Cardiac muscle cell (in vitro differentiated cells and primary cell): ENCODE measurements around the gene CYSRT1. TPM values are rescaled to one million over a fixed set of nuclear protein-coding genes. Genes with fewer than 3 reads are reported as not detected.

Source experiments
- DNase-seq, 2 donors: peaks; one replicate each; pipeline versions ENCODE4 v3.0.0 to v3.0.0-alpha.2; 2010 to 2017; ENCODE audit warnings: low read depth in 1 of 2, low spot score in 1 of 2
- H3K27ac ChIP-seq: fragments of 200-600 bp; sonication (generic); 2 replicates; pipeline ENCODE4 v1.5.1; 2016
- H3K27me3 ChIP-seq: fragments of 200-600 bp; sonication (generic); 2 replicates; pipeline ENCODE4 v1.6.0; 2016; ENCODE audit warnings: control low read depth
- H3K36me3 ChIP-seq: fragments of 200-600 bp; sonication (generic); 2 replicates; pipeline ENCODE4 v1.5.1; 2016; ENCODE audit warnings: control low read depth
- H3K4me1 ChIP-seq: fragments of 200-600 bp; sonication (generic); 2 replicates; pipeline ENCODE4 v1.8.1; 2017; ENCODE audit warnings: low read depth, mild to moderate bottlenecking, mixed run types
- H3K4me3 ChIP-seq: fragments of 200-600 bp; sonication (generic); 2 replicates; pipeline ENCODE4 v1.5.1; 2016; ENCODE audit warnings: mild to moderate bottlenecking
- H3K9me3 ChIP-seq: fragments of 200-600 bp; sonication (generic); 2 replicates; pipeline ENCODE4 v1.5.1; 2017; ENCODE audit warnings: low read depth, mild to moderate bottlenecking, control low read depth
- polyA plus RNA-seq: library from polyadenylated mRNA; unstranded; fragments of >200 nt; fragmentation: Nextera tagmentation; extraction: Ambion mirVana; gene quantifications from 2 replicates; pipeline ENCODE4 v1.2.1, GENCODE V29; 2016
- total RNA-seq: library from RNA; depleted of rRNA; stranded (reverse); fragments of >200 nt; gene quantifications from 2 replicates; pipeline ENCODE4 v1.2.3, GENCODE V29; 2016
- TF ChIP-seq, protein P1 (sequence below): IDR thresholded peaks from 2 replicates; pipeline ENCODE4 v1.5.1; 2012; ENCODE audit warnings: low read depth, mild to moderate bottlenecking, low read length

The CYSRT1 gene
- total and polyA plus RNA-seq, 2 experiments from 2014 or later, result 6.6 to 7.0 TPM

DNA sequence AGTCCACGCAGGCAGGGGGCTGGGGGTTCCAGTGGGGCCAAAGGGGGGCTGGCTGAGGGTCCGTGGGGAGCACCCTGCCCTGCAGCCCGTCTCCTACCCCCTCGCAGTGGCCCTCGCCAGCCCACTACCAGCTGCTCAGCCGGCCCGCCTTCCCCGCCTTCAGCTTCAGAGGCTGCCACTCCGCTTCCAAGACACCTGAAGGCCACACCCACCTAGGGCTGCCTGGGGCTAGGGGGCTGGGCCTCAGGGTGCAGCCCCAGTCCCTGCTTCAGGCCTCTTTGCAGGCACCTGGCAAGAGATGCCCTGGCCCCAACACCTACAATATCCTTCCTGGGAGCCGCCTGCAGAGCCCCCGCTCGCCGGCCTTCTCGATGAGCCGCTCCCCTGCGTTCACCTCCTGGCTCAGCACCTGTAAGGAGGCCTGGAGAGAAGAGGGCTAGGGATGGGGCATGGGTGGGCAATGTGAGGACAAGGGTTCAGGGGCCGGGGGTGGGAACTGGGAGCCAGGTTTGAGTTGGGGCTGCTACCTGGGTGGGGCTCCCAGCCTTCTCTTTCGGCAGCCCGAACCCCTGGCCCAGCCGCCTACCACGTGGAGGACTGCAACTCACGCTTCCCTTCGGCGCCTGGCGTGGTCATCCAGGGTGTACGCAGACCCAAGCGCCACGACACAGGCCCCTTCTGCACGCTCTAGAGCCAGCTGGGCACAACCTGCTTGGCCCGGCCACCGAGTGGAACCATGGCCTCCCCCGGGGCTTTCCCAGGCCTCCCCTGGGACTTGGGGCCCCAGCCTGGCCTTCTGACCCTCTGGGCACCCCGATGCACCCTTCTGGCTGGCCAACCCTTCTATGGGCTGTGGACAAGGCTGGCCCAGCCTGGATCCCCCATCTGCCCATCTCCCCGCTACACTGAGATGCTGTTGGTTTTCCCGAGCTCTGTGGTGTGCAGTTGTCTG, 27.9 kb downstream of the CYSRT1 start:
- Histone ChIP-seq H3K4me1 (peaks cover 19% of the 10 kb centered on the region), H3K9me3 (no peaks in the 10 kb centered on the region), H3K27ac (no peak overlapping the region), H3K4me3 (no peak overlapping the region), H3K36me3 (no peaks in the 10 kb centered on the region), H3K27me3 (no peaks in the 10 kb centered on the region)
- TF ChIP-seq, protein P1, sequence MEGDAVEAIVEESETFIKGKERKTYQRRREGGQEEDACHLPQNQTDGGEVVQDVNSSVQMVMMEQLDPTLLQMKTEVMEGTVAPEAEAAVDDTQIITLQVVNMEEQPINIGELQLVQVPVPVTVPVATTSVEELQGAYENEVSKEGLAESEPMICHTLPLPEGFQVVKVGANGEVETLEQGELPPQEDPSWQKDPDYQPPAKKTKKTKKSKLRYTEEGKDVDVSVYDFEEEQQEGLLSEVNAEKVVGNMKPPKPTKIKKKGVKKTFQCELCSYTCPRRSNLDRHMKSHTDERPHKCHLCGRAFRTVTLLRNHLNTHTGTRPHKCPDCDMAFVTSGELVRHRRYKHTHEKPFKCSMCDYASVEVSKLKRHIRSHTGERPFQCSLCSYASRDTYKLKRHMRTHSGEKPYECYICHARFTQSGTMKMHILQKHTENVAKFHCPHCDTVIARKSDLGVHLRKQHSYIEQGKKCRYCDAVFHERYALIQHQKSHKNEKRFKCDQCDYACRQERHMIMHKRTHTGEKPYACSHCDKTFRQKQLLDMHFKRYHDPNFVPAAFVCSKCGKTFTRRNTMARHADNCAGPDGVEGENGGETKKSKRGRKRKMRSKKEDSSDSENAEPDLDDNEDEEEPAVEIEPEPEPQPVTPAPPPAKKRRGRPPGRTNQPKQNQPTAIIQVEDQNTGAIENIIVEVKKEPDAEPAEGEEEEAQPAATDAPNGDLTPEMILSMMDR, result no peak
- DNase-seq, result peak in 1 of 2 donors; percentile 52

DNA sequence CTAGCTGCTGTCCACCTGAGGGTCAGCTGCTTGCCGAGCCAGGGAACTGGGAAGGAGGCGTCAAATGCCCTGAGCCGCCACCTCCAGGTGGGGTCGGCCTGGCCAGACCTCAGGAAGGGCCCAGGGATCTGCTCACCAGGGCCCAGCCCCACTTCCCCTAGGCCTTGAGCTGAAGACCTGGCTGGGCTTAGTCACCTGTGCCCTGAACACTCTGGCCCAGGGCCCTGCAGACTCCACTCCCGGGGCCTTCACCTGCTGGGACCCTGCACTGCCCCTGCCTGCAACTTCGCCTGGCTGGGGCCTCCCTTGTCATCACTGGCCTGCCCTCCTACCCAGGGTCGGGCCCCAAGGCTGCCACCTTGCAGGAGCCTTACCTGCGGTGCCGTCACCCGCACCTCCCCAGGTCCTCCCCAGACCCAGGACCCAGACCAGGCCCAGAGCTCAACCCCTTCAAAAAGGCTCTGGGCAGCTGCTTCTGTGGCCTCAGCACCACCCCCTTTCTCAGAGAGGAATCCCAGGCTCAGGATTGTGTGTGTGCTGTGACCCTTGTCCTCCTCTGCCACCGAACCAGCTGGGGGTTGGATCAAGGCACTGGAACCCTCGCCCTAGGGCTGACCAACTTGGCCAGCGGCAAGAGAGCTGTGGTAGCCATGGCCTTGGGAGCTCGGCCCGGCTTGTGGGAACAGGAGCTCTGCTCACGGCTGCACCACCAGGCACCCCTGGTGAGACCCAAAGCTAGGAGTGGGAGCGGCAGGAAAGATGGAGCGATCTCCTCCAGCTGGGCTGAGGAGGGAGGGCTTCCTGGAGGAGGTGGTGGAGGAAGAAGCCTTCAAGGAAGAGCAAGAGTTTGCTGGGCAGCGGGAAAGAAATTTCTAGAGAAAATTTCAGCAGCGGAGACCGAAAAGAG, 29.0 kb downstream of the CYSRT1 start:
- no peaks in the 10 kb centered on the region for H3K9me3 ChIP-seq
- TF ChIP-seq, protein P1, result no peak
- H3K36me3 ChIP-seq, result peaks cover 3% of the 10 kb centered on the region
- H3K27me3 ChIP-seq, result no peaks in the 10 kb centered on the region
- peak overlapping the region; percentile 98 for H3K4me3 ChIP-seq
- no peak overlapping the region for H3K27ac ChIP-seq
- peaks cover 19% of the 10 kb centered on the region for H3K4me1 ChIP-seq
- no peak for DNase-seq

GRCh38 chr9:137254624-137255447, 29.9 kb downstream of the CYSRT1 start, which contains the start of gene NELFB:
TSS of gene NELFB (plus strand) at chr9:137255327.
- DNase-seq, result peak; percentile 93 to 94
- H3K27ac ChIP-seq, result peak within 1 kb of the TSS; percentile 57
- H3K36me3 ChIP-seq, result peaks cover 7% of the 10 kb centered on the region
- no peaks in the 10 kb centered on the region for H3K9me3 ChIP-seq
- H3K4me3 ChIP-seq, result peak within 1 kb of the TSS; percentile 98
- peaks cover 19% of the 10 kb centered on the region for H3K4me1 ChIP-seq
- TF ChIP-seq, protein P1, result no peak
- H3K27me3 ChIP-seq, result no peaks in the 10 kb centered on the region

DNA sequence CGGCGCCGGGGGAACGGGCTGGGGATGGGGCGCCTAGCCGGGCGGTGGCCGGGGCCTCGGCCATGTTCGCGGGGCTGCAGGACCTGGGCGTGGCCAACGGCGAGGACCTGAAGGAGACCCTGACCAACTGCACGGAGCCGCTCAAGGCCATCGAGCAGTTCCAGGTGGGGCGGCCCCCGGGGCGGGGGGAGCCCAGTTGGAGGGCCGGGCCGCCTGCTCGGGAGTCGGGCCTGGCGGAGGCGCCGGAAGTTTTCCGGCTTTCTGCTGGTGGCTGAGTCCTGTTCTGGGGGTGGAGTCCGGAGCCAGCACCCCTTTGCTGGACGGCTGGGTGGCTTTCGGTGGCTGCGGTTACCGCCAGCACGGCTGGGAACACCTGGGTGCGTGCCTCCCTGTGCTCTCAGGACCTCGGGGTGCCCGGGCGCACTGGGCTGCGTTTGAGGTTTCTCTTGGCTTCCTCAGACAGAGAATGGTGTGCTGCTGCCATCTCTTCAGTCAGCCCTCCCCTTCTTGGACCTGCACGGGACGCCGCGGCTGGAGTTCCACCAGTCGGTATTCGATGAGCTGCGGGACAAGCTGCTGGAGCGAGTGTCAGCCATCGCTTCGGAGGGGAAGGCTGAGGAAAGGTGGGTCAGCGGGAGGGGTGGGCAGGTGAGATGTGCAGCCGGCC, 30.6 kb downstream of the CYSRT1 start:
- H3K9me3 ChIP-seq, result no peaks in the 10 kb centered on the region
- peak overlapping the region; percentile 57 for H3K27ac ChIP-seq
- peak in 1 of 2 donors; percentile 72 for DNase-seq
- peak overlapping the region; percentile 98 for H3K4me3 ChIP-seq
- peaks cover 7% of the 10 kb centered on the region for H3K36me3 ChIP-seq
- peaks cover 19% of the 10 kb centered on the region for H3K4me1 ChIP-seq
- TF ChIP-seq, protein P1, result no peak
- H3K27me3 ChIP-seq, result no peaks in the 10 kb centered on the region
